IMR-90 (cell line): ENCODE results near the gene ISOC1.

Experiments used
- CHD1 ChIP-seq: IDR thresholded peaks from 2 replicates; pipeline ENCODE4 v1.6.1; 2012; ENCODE audit warnings: low read depth, low read length, improper control_type of control experiment
- CTCF ChIP-seq: conservative IDR thresholded peaks from 2 replicates; pipeline ENCODE4 v1.5.1; 2012; ENCODE audit warnings: mild to moderate bottlenecking, low read depth, low read length, improper control_type of control experiment
- RCOR1 ChIP-seq: IDR thresholded peaks from 2 replicates; pipeline ENCODE4 v1.6.1; 2012; ENCODE audit warnings: mild to moderate bottlenecking, low read length, improper control_type of control experiment; ENCODE audit not compliant: insufficient replicate concordance

- TF ChIP-seq CTCF (no peak), RCOR1 (no peak), CHD1 (no peak)
Observed at GRCh38 chr5:129051283-129051682, 43.3 kb upstream of the ISOC1 start.
